Skin epidermis (tissue), 12 donors: Measurements from ENCODE around the gene EPN2.

Experiments
- H3K27ac ChIP-seq, 21 experiments: fragments of 200-600 bp; sonication (generic) in 11 of 21; one replicate each; pipeline ENCODE4 v1.5.0; 2020; ENCODE audit warnings: mild to moderate bottlenecking in 3 of 21, inconsistent platforms in 2 of 21, moderate library complexity in 2 of 21
- H3K4me3 ChIP-seq, 7 experiments: fragments of 200-600 bp; sonication (generic) in 2 of 7; one replicate each; pipeline ENCODE4 v1.5.0; 2020; ENCODE audit warnings: inconsistent platforms in 2 of 7, mild to moderate bottlenecking in 2 of 7, moderate library complexity in 1 of 7

EPN2 gene

GRCh38 chr17:19369846-19370492 lies 132.8 kb downstream of the EPN2 start:
- Histone ChIP-seq H3K4me3 (no peak overlapping the region), H3K27ac (peak overlapping the region in 15 of 21 experiments; percentile 9 to 80 (median 57))

- Histone ChIP-seq H3K4me3 (no peak overlapping the region), H3K27ac (peak overlapping the region in 15 of 21 experiments; percentile 9 to 80 (median 57))
These were observed 133.4 kb downstream of the EPN2 start for GRCh38 chr17:19370493-19370960.

- peak overlapping the region in 11 of 21 experiments; percentile 2 to 80 (median 31) for H3K27ac ChIP-seq
- H3K4me3 ChIP-seq, result no peak overlapping the region
These were observed 134.3 kb downstream of the EPN2 start for GRCh38 chr17:19371259-19372010.

GRCh38 chr17:19372011-19372370 lies 134.8 kb downstream of the EPN2 start:
- peak overlapping the region in 4 of 21 experiments; percentile 2 to 71 (median 26) for H3K27ac ChIP-seq
- H3K4me3 ChIP-seq, result no peak overlapping the region

- Histone ChIP-seq H3K27ac (peak overlapping the region in 3 of 21 experiments; percentile 2 to 37 (median 14)), H3K4me3 (no peak overlapping the region)
These were observed 135.3 kb downstream of the EPN2 start for GRCh38 chr17:19372439-19372838.

GRCh38 chr17:19372866-19373504 lies 135.8 kb downstream of the EPN2 start:
- Histone ChIP-seq H3K27ac (peak overlapping the region in 1 of 21 experiments; percentile 37), H3K4me3 (no peak overlapping the region)

GRCh38 chr17:19374136-19374535 lies 137.0 kb downstream of the EPN2 start:
- no peak overlapping the region for H3K4me3 ChIP-seq
- no peak overlapping the region for H3K27ac ChIP-seq

- H3K27ac ChIP-seq, result no peak overlapping the region
- H3K4me3 ChIP-seq, result no peak overlapping the region
These were observed 138.6 kb downstream of the EPN2 start for GRCh38 chr17:19375732-19376131.

- Histone ChIP-seq H3K4me3 (peak overlapping the region; percentile 61 to 93 (median 82)), H3K27ac (peak overlapping the region in 20 of 21 experiments; percentile 85 to 98 (median 93))
These were observed 139.6 kb downstream of the EPN2 start for GRCh38 chr17:19376811-19377210.

GRCh38 chr17:19377602-19378415 lies 140.6 kb downstream of the EPN2 start:
- Histone ChIP-seq H3K4me3 (peak overlapping the region; percentile 61 to 93 (median 82)), H3K27ac (peak overlapping the region; percentile 2 to 98 (median 93))

- Histone ChIP-seq H3K27ac (peak within 1 kb of the TSS; percentile 74 to 98 (median 93)), H3K4me3 (peak within 1 kb of the TSS; percentile 61 to 93 (median 82))
These were observed 141.5 kb downstream of the EPN2 start, which contains the start of gene MAPK7 for GRCh38 chr17:19378416-19379360. MAPK7 (plus strand) TSS chr17:19378498; CDS start chr17:19378901, 403 bp downstream.

GRCh38 chr17:19379361-19380065 lies 142.3 kb downstream of the EPN2 start:
- peak overlapping the region; percentile 61 to 93 (median 82) for H3K4me3 ChIP-seq
- peak overlapping the region in 16 of 21 experiments; percentile 86 to 98 (median 94) for H3K27ac ChIP-seq

GRCh38 chr17:19380481-19381301 lies 143.5 kb downstream of the EPN2 start:
- no peak overlapping the region for H3K4me3 ChIP-seq
- no peak overlapping the region for H3K27ac ChIP-seq

GRCh38 chr17:19381361-19381740 lies 144.2 kb downstream of the EPN2 start:
- Histone ChIP-seq H3K27ac (peak overlapping the region in 1 of 21 experiments; percentile 2), H3K4me3 (no peak overlapping the region)

GRCh38 chr17:19381741-19382444 lies 144.7 kb downstream of the EPN2 start:
- no peak overlapping the region for H3K4me3 ChIP-seq
- H3K27ac ChIP-seq, result peak overlapping the region in 7 of 21 experiments; percentile 1 to 49 (median 5)
